Spleen (tissue), 7 donors: Measurements from ENCODE around the gene TLR6.

Experiments
- POLR2A ChIP-seq, 3 donors: fragments of 450-650 bp; IDR thresholded peaks; one replicate each; pipeline ENCODE4 v1.5.1; 2017; ENCODE audit warnings: antibody characterized with exemption in 3 of 3, mild to moderate bottlenecking in 1 of 3
- POLR2AphosphoS5 ChIP-seq, 3 donors: sonication (generic); formaldehyde crosslinking; IDR thresholded peaks; one replicate each; pipeline ENCODE4 v1.5.1; 2017; ENCODE audit warnings: antibody characterized with exemption in 3 of 3
- TF ChIP-seq, protein P1 (sequence below), 11 experiments: fragments of 200-600 bp in 7 of 11; fragments of 450-650 bp in 4 of 11; sonication (generic) in 4 of 11; IDR thresholded peaks in 8 of 11; conservative IDR thresholded peaks in 3 of 11; 1 replicate in 7 of 11; 2 replicates in 4 of 11; pipeline versions ENCODE4 v1.4.0 to v1.8.0; 2016 to 2021; ENCODE audit warnings: antibody characterized with exemption in 11 of 11, inconsistent platforms in 4 of 11, mild to moderate bottlenecking in 1 of 11
- donor health status: DM: no; HTN: no; CAD: no; lungs with moderate emphysema.
- donor health status: DM: no; HTN: no; CAD: no.
- donor health status: DM: no; HTN: no; CAD: no.

GRCh38 chr4:38870098-38870808 lies 13.6 kb upstream of the TLR6 start:
- TF ChIP-seq, protein P1, sequence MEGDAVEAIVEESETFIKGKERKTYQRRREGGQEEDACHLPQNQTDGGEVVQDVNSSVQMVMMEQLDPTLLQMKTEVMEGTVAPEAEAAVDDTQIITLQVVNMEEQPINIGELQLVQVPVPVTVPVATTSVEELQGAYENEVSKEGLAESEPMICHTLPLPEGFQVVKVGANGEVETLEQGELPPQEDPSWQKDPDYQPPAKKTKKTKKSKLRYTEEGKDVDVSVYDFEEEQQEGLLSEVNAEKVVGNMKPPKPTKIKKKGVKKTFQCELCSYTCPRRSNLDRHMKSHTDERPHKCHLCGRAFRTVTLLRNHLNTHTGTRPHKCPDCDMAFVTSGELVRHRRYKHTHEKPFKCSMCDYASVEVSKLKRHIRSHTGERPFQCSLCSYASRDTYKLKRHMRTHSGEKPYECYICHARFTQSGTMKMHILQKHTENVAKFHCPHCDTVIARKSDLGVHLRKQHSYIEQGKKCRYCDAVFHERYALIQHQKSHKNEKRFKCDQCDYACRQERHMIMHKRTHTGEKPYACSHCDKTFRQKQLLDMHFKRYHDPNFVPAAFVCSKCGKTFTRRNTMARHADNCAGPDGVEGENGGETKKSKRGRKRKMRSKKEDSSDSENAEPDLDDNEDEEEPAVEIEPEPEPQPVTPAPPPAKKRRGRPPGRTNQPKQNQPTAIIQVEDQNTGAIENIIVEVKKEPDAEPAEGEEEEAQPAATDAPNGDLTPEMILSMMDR (IDR thresholded peaks at IDR 0.05 in 8 of 11, conservative IDR thresholded peaks at IDR 0.05 in 3 of 11), result no peak
- TF ChIP-seq POLR2AphosphoS5 (IDR thresholded peaks at IDR 0.05) (no peak), POLR2A (IDR thresholded peaks at IDR 0.05) (no peak)
